NCI-H226 (cell line): ENCODE results near the gene CLCNKB.
"Not testable (repeated sequence)": the region's sequence is repeated elsewhere in the genome, so short reads cannot be mapped to it uniquely, and the experiment has no call there.

Experiments
- DNase-seq: peaks from one replicate; pipeline ENCODE4 v3.0.0-alpha.2; 2015

CLCNKB gene

GRCh38 chr1:16015960-16016901 lies 27.4 kb upstream of the CLCNKB start:
- DNase-seq: no peak

GRCh38 chr1:16017076-16017460 lies 26.5 kb upstream of the CLCNKB start:
- DNase-seq: no peak

- DNase-seq: peak; percentile 57
These were observed 25.9 kb upstream of the CLCNKB start, which contains the start of gene HSPB7 for GRCh38 chr1:16017461-16018303. Gene HSPB7 (minus strand): TSS chr1:16018043. CDS start chr1:16017963, 80 bp downstream.

- no peak for DNase-seq
These were observed 25.3 kb upstream of the CLCNKB start for GRCh38 chr1:16018308-16018707.

GRCh38 chr1:16018749-16019643 lies 24.6 kb upstream of the CLCNKB start:
- DNase-seq: no peak

GRCh38 chr1:16019644-16020277 lies 23.8 kb upstream of the CLCNKB start:
- DNase-seq: no peak

GRCh38 chr1:16020325-16020724 lies 23.3 kb upstream of the CLCNKB start:
- no peak for DNase-seq

GRCh38 chr1:16020878-16021277 lies 22.7 kb upstream of the CLCNKB start:
- not testable (repeated sequence) for DNase-seq

GRCh38 chr1:16021681-16022080 lies 21.9 kb upstream of the CLCNKB start, which contains the start of gene CLCNKA:
Gene CLCNKA (plus strand): TSS chr1:16022036. CDS start chr1:16022620, 584 bp downstream.
- no peak for DNase-seq

- DNase-seq: no peak
These were observed 21.2 kb upstream of the CLCNKB start for GRCh38 chr1:16022393-16022792.

GRCh38 chr1:16023050-16023653 lies 20.4 kb upstream of the CLCNKB start:
- no peak for DNase-seq

GRCh38 chr1:16026302-16026701 lies 17.3 kb upstream of the CLCNKB start:
- DNase-seq: not testable (repeated sequence)

- no peak for DNase-seq
These were observed 16.7 kb upstream of the CLCNKB start for GRCh38 chr1:16026723-16027484.

GRCh38 chr1:16028237-16029002 lies 15.2 kb upstream of the CLCNKB start:
- no peak for DNase-seq

GRCh38 chr1:16029003-16029268 lies 14.6 kb upstream of the CLCNKB start:
- not testable (repeated sequence) for DNase-seq

- DNase-seq: no peak
These were observed 14.3 kb upstream of the CLCNKB start for GRCh38 chr1:16029288-16029687.

- DNase-seq: no peak
These were observed 12.0 kb upstream of the CLCNKB start for GRCh38 chr1:16031551-16031950.

- DNase-seq: peak; percentile 62
These were observed 11.0 kb upstream of the CLCNKB start for GRCh38 chr1:16032388-16033102.

- DNase-seq: not testable (repeated sequence)
These were observed 10.4 kb upstream of the CLCNKB start for GRCh38 chr1:16033103-16033632.
